Adrenal gland (tissue), 5 donors: Measurements from ENCODE around the gene CDC14B.

Experiments
- POLR2A ChIP-seq, 2 donors: fragments of 450-650 bp; IDR thresholded peaks; one replicate each; pipeline ENCODE4 v1.6.1; 2017; ENCODE audit warnings: antibody characterized with exemption in 2 of 2, mild to moderate bottlenecking in 2 of 2, moderate library complexity in 1 of 2
- TF ChIP-seq, protein P1 (sequence below), 6 experiments: fragments of 450-650 bp in 4 of 6; fragments of 200-600 bp in 2 of 6; sonication (generic) in 1 of 6; IDR thresholded peaks; 1 replicate in 5 of 6; 2 replicates in 1 of 6; pipeline versions ENCODE4 v1.5.1 to v1.8.0; 2016 to 2021; ENCODE audit warnings: antibody characterized with exemption in 6 of 6, mild to moderate bottlenecking in 2 of 6, moderate library complexity in 1 of 6
- donor health status: DM: no; HTN: no; CAD: no.

DNA sequence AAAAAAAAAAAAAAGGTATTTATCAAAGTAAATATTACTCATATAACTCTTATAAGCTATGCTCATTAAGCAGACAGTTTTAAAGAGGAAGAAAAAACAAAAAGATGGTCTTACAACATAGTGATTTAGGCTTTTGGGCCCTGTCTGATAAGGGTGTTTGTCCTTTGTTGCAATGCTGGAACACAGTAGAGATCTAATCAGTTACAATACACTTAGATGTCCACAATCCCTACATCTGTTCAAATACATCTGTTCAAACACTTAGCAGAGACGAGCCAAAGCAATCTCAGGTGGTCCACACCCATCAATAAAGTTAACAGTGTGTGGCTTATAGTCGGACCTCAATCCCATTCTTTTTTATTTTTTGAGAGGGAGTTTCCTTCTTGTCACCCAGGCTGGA lies 24.5 kb upstream of the CDC14B start:
- no peak for TF ChIP-seq POLR2A (IDR thresholded peaks at IDR 0.05)
- TF ChIP-seq, protein P1, sequence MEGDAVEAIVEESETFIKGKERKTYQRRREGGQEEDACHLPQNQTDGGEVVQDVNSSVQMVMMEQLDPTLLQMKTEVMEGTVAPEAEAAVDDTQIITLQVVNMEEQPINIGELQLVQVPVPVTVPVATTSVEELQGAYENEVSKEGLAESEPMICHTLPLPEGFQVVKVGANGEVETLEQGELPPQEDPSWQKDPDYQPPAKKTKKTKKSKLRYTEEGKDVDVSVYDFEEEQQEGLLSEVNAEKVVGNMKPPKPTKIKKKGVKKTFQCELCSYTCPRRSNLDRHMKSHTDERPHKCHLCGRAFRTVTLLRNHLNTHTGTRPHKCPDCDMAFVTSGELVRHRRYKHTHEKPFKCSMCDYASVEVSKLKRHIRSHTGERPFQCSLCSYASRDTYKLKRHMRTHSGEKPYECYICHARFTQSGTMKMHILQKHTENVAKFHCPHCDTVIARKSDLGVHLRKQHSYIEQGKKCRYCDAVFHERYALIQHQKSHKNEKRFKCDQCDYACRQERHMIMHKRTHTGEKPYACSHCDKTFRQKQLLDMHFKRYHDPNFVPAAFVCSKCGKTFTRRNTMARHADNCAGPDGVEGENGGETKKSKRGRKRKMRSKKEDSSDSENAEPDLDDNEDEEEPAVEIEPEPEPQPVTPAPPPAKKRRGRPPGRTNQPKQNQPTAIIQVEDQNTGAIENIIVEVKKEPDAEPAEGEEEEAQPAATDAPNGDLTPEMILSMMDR (IDR thresholded peaks at IDR 0.05) = no peak
